Measurements from ENCODE around the gene SRCIN1. TPM values are rescaled to one million over a fixed set of nuclear protein-coding genes. Genes with fewer than 3 reads are reported as not detected.

Gene SRCIN1
- total and polyA plus RNA-seq, 4 donors, result 0.05 to 5.3 (median 2.7) TPM

DNA sequence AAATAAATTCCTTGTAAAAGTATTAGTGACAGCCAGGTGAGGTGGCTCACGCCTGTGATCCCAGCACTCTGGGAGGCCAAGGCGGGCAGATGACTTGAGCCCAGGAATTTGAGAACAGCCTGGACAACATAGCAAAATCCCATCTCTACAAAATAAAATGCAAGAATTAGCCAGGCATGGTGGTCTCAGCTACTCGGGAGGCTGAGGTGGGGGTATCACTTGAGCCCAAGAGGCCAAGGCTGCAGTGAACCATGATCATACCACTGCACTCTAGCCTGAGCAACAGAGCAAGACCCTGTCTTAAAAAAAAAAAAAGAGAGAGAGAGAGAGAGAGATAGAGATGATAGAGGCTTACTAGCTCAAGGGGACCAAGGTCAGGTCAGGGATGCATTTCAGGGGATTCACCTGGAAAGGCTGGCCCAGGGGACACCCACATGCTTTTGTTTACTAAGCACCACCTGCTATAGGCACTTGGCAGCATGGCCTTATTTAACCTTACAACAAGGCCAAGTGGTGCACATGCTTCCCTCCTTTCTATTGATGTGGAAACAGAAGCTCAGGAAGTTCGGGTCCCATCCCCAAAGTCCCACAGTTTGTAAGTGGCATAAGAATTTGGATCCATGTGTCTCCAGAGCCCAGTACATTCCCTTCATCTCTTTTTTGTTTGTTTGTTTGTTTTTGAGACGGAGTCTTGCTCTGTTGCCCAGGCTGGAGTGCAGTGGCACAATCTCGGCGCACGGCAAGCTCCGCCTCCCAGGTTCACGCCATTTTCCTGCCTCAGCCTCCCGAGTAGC, 12.4 kb upstream of the SRCIN1 start:
- no peak overlapping the region for H3K9ac ChIP-seq (ENCODE audit: low read depth in 1 of 2, low read length in 2 of 2)
- peaks cover 3 to 15% (median 13%) of the 10 kb centered on the region in 4 donors for H3K4me1 ChIP-seq (ENCODE audit: control insufficient read depth in 4 of 4, insufficient read depth in 4 of 4, low read length in 3 of 4)
- no peak for TF ChIP-seq HNF4G (IDR thresholded peaks at IDR 0.05)
- no peaks in the 10 kb centered on the region for H3K36me3 ChIP-seq (ENCODE audit: control insufficient read depth in 4 of 4, insufficient read depth in 3 of 4, low read depth in 1 of 4, low read length in 3 of 4)
- no peaks in the 10 kb centered on the region for H3K27me3 ChIP-seq (ENCODE audit: control insufficient read depth in 4 of 4, insufficient read depth in 4 of 4, low read length in 3 of 4)
- H3K9me3 ChIP-seq (ENCODE audit: control insufficient read depth in 4 of 4, low read length in 3 of 4), result no peaks in the 10 kb centered on the region
- DNase-seq (ENCODE audit: low spot score), result no peak
- 91% methylated on average over 11 of the region's 11 CpGs for WGBS
- H3K4me3 ChIP-seq (ENCODE audit: low read depth in 1 of 3, low read length in 3 of 3), result no peak overlapping the region
- H3K27ac ChIP-seq (ENCODE audit: low read depth in 1 of 2, low read length in 2 of 2), result no peak overlapping the region

DNA sequence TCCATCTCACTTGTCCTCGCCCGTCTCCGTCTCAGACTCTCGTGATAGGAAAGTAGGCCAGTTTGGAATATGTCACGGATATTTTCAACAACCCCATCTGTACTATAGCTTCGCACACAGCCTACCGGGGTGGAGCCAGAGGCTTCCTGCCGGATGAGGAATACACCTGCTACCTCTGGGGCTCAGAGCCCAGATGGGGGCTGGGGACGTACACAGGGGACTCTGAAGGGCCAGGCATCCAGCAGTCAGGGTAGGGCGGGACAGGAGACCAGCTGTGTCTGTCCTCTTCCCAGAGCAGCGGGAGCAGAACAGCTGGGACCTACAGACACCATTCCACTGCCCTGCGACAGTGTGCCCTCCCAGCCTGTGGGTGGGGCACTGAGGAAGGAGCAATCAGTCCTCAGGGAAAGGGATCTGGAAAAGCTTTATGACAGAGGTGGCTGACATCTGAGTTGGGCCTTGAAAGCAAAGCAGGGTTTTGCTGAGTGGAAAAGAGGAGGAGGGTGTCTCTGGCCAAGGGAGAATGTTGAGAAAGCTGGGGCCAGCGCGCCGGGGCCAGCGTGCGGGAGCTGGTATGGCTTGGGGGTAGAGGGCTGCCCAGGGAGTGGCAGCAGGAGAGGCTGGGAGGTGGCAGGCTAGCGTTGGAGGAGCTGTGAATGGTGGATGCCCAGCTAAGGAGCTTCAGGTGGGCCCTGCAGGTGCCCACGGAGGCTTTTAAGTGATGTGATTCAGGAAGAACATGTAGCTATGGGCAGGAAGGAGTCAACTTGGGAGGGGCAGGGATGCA, 11.5 kb upstream of the SRCIN1 start:
- TF ChIP-seq SP1 (IDR thresholded peaks at IDR 0.05) (no peak), HNF4A (conservative IDR thresholded peaks at IDR 0.05) (no peak), NR2F2 (IDR thresholded peaks at IDR 0.05) (no peak), EGR1 (IDR thresholded peaks at IDR 0.05; ENCODE audit: low read depth in 2 of 2) (no peak)
- TF ChIP-seq, protein P1, sequence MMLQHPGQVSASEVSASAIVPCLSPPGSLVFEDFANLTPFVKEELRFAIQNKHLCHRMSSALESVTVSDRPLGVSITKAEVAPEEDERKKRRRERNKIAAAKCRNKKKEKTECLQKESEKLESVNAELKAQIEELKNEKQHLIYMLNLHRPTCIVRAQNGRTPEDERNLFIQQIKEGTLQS (IDR thresholded peaks at IDR 0.05), result no peak
- Histone ChIP-seq H3K9ac (ENCODE audit: low read depth in 1 of 2, low read length in 2 of 2) (no peak overlapping the region), H3K27me3 (ENCODE audit: control insufficient read depth in 4 of 4, insufficient read depth in 4 of 4, low read length in 3 of 4) (no peaks in the 10 kb centered on the region), H3K27ac (ENCODE audit: low read depth in 1 of 2, low read length in 2 of 2) (no peak overlapping the region), H3K9me3 (ENCODE audit: control insufficient read depth in 4 of 4, low read length in 3 of 4) (no peaks in the 10 kb centered on the region), H3K4me1 (ENCODE audit: control insufficient read depth in 4 of 4, insufficient read depth in 4 of 4, low read length in 3 of 4) (peaks cover 3 to 16% (median 13%) of the 10 kb centered on the region in 4 donors), H3K4me3 (ENCODE audit: low read depth in 1 of 3, low read length in 3 of 3) (no peak overlapping the region), H3K36me3 (ENCODE audit: control insufficient read depth in 4 of 4, insufficient read depth in 3 of 4, low read depth in 1 of 4, low read length in 3 of 4) (no peaks in the 10 kb centered on the region)
- DNase-seq (ENCODE audit: low spot score), result no peak
- WGBS, result 90% methylated on average over 19 of the region's 19 CpGs

DNA sequence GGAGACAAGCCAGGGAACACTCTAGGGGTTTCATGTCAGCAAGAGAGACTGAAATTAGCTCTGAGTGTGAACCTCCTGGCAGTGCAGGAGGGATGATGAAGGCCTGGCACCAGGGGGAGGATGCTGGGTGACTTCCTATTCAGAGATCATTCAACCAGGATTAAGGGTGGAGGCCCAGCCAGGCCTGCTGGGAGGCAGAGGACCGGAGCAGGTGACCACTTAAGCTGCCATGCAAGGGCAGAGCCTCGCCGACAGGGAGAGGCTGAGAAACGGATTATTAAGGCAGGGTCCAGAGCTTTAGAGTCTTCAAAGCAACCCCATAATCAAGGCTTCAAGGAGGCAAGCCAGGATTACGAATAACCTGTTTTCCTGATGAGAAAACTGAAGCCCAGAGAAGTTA, 10.6 kb upstream of the SRCIN1 start:
- WGBS, result 90% methylated on average over 5 of the region's 5 CpGs
- peaks cover 3 to 16% (median 13%) of the 10 kb centered on the region in 4 donors for H3K4me1 ChIP-seq (ENCODE audit: control insufficient read depth in 4 of 4, insufficient read depth in 4 of 4, low read length in 3 of 4)
- H3K9me3 ChIP-seq (ENCODE audit: control insufficient read depth in 4 of 4, low read length in 3 of 4), result no peaks in the 10 kb centered on the region
- H3K36me3 ChIP-seq (ENCODE audit: control insufficient read depth in 4 of 4, insufficient read depth in 3 of 4, low read depth in 1 of 4, low read length in 3 of 4), result no peaks in the 10 kb centered on the region
- H3K27ac ChIP-seq (ENCODE audit: low read depth in 1 of 2, low read length in 2 of 2), result no peak overlapping the region
- DNase-seq (ENCODE audit: low spot score), result no peak
- H3K27me3 ChIP-seq (ENCODE audit: control insufficient read depth in 4 of 4, insufficient read depth in 4 of 4, low read length in 3 of 4), result no peaks in the 10 kb centered on the region
- TF ChIP-seq GABPA (IDR thresholded peaks at IDR 0.05 in 1 of 2, conservative IDR thresholded peaks at IDR 0.05 in 1 of 2), result no peak
- TF ChIP-seq, protein P2, sequence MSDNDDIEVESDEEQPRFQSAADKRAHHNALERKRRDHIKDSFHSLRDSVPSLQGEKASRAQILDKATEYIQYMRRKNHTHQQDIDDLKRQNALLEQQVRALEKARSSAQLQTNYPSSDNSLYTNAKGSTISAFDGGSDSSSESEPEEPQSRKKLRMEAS (IDR thresholded peaks at IDR 0.05), result no peak
- TF ChIP-seq HNF4G (IDR thresholded peaks at IDR 0.05), result no peak
- TF ChIP-seq, protein P3, sequence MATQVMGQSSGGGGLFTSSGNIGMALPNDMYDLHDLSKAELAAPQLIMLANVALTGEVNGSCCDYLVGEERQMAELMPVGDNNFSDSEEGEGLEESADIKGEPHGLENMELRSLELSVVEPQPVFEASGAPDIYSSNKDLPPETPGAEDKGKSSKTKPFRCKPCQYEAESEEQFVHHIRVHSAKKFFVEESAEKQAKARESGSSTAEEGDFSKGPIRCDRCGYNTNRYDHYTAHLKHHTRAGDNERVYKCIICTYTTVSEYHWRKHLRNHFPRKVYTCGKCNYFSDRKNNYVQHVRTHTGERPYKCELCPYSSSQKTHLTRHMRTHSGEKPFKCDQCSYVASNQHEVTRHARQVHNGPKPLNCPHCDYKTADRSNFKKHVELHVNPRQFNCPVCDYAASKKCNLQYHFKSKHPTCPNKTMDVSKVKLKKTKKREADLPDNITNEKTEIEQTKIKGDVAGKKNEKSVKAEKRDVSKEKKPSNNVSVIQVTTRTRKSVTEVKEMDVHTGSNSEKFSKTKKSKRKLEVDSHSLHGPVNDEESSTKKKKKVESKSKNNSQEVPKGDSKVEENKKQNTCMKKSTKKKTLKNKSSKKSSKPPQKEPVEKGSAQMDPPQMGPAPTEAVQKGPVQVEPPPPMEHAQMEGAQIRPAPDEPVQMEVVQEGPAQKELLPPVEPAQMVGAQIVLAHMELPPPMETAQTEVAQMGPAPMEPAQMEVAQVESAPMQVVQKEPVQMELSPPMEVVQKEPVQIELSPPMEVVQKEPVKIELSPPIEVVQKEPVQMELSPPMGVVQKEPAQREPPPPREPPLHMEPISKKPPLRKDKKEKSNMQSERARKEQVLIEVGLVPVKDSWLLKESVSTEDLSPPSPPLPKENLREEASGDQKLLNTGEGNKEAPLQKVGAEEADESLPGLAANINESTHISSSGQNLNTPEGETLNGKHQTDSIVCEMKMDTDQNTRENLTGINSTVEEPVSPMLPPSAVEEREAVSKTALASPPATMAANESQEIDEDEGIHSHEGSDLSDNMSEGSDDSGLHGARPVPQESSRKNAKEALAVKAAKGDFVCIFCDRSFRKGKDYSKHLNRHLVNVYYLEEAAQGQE (IDR thresholded peaks at IDR 0.05), result no peak
- TF ChIP-seq EGR1 (IDR thresholded peaks at IDR 0.05; ENCODE audit: low read depth in 2 of 2), result no peak
- TF ChIP-seq FOXA1 (IDR thresholded peaks at IDR 0.05), result no peak
- no peak for TF ChIP-seq RXRA (IDR thresholded peaks at IDR 0.05)
- TF ChIP-seq FOXA2 (IDR thresholded peaks at IDR 0.05), result no peak
- TF ChIP-seq, protein P4, sequence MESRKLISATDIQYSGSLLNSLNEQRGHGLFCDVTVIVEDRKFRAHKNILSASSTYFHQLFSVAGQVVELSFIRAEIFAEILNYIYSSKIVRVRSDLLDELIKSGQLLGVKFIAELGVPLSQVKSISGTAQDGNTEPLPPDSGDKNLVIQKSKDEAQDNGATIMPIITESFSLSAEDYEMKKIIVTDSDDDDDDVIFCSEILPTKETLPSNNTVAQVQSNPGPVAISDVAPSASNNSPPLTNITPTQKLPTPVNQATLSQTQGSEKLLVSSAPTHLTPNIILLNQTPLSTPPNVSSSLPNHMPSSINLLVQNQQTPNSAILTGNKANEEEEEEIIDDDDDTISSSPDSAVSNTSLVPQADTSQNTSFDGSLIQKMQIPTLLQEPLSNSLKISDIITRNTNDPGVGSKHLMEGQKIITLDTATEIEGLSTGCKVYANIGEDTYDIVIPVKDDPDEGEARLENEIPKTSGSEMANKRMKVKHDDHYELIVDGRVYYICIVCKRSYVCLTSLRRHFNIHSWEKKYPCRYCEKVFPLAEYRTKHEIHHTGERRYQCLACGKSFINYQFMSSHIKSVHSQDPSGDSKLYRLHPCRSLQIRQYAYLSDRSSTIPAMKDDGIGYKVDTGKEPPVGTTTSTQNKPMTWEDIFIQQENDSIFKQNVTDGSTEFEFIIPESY (IDR thresholded peaks at IDR 0.05), result no peak
- TF ChIP-seq HNF4A (conservative IDR thresholded peaks at IDR 0.05), result no peak
- no peak for TF ChIP-seq YY1 (IDR thresholded peaks at IDR 0.05)
- no peak for TF ChIP-seq NR2F2 (IDR thresholded peaks at IDR 0.05)
- TF ChIP-seq RAD21 (IDR thresholded peaks at IDR 0.05), result no peak
- TF ChIP-seq, protein P1 (IDR thresholded peaks at IDR 0.05), result no peak
- no peak for TF ChIP-seq JUND (IDR thresholded peaks at IDR 0.05)
- no peak for TF ChIP-seq SP1 (IDR thresholded peaks at IDR 0.05)
- TF ChIP-seq TAF1 (conservative IDR thresholded peaks at IDR 0.05), result no peak
- TF ChIP-seq, protein P5, sequence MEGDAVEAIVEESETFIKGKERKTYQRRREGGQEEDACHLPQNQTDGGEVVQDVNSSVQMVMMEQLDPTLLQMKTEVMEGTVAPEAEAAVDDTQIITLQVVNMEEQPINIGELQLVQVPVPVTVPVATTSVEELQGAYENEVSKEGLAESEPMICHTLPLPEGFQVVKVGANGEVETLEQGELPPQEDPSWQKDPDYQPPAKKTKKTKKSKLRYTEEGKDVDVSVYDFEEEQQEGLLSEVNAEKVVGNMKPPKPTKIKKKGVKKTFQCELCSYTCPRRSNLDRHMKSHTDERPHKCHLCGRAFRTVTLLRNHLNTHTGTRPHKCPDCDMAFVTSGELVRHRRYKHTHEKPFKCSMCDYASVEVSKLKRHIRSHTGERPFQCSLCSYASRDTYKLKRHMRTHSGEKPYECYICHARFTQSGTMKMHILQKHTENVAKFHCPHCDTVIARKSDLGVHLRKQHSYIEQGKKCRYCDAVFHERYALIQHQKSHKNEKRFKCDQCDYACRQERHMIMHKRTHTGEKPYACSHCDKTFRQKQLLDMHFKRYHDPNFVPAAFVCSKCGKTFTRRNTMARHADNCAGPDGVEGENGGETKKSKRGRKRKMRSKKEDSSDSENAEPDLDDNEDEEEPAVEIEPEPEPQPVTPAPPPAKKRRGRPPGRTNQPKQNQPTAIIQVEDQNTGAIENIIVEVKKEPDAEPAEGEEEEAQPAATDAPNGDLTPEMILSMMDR (IDR thresholded peaks at IDR 0.05; ENCODE audit: low read depth, low read length, missing input control), result no peak
- H3K4me3 ChIP-seq (ENCODE audit: low read depth in 1 of 3, low read length in 3 of 3), result no peak overlapping the region
- no peak overlapping the region for H3K9ac ChIP-seq (ENCODE audit: low read depth in 1 of 2, low read length in 2 of 2)
